Neural progenitor cell (in vitro differentiated cells): ENCODE results near the gene BCAS4. TPM values are rescaled to one million over a fixed set of nuclear protein-coding genes. Genes with fewer than 3 reads are reported as not detected.

Experiments
- DNase-seq: peaks from one replicate; pipeline ENCODE4 v3.0.0-alpha.2; 2016; ENCODE audit warnings: low spot score
- H2AFZ ChIP-seq: fragments of 200-600 bp; sonication (generic); replicated peaks from 2 replicates; pipeline ENCODE4 v1.6.1; 2016; ENCODE audit warnings: antibody characterized with exemption
- H3F3A ChIP-seq: fragments of 200-600 bp; sonication (generic); 2 replicates; pipeline ENCODE4 v1.6.1; 2016; ENCODE audit warnings: antibody characterized with exemption, low read depth
- H3K27ac ChIP-seq: fragments of 200-600 bp; sonication (generic); 2 replicates; pipeline ENCODE4 v1.5.1; 2016; ENCODE audit warnings: mild to moderate bottlenecking
- H3K27me3 ChIP-seq: fragments of 200-600 bp; sonication (generic); 2 replicates; pipeline ENCODE4 v1.6.1; 2016; ENCODE audit warnings: mild to moderate bottlenecking, moderate library complexity
- H3K36me3 ChIP-seq: fragments of 200-600 bp; sonication (generic); 2 replicates; pipeline ENCODE4 v1.5.1; 2016
- H3K4me1 ChIP-seq: fragments of 200-600 bp; sonication (generic); 2 replicates; pipeline ENCODE4 v1.6.1; 2016; ENCODE audit warnings: mixed run types
- H3K4me2 ChIP-seq: fragments of 200-600 bp; sonication (generic); 2 replicates; pipeline ENCODE4 v1.6.1; 2016
- H3K4me3 ChIP-seq: fragments of 200-600 bp; sonication (generic); 2 replicates; pipeline ENCODE4 v1.5.1; 2016
- H3K79me2 ChIP-seq: fragments of 200-600 bp; sonication (generic); 2 replicates; pipeline ENCODE4 v1.6.1; 2016; ENCODE audit warnings: low read depth
- H3K9ac ChIP-seq: fragments of 200-600 bp; sonication (generic); 2 replicates; pipeline ENCODE4 v1.6.1; 2016
- H3K9me3 ChIP-seq: fragments of 200-600 bp; sonication (generic); 2 replicates; pipeline ENCODE4 v1.5.1; 2016; ENCODE audit warnings: low read depth
- H4K20me1 ChIP-seq: fragments of 200-600 bp; sonication (generic); 2 replicates; pipeline ENCODE4 v1.6.1; 2016; ENCODE audit warnings: low read depth
- H3K27ac Mint-ChIP-seq: 3 replicates; pipeline ENCODE4 v1.8.0; 2021; ENCODE audit warnings: mixed read lengths
- H3K27me3 Mint-ChIP-seq: 2 replicates; pipeline ENCODE4 v1.8.0; 2022; ENCODE audit warnings: low read depth, mild to moderate bottlenecking, inconsistent platforms, moderate library complexity, mixed read lengths; ENCODE audit not compliant: insufficient read depth
- H3K36me3 Mint-ChIP-seq: 3 replicates; pipeline ENCODE4 v1.8.0; 2021; ENCODE audit warnings: mixed read lengths
- H3K4me1 Mint-ChIP-seq: 3 replicates; pipeline ENCODE4 v1.8.0; 2021; ENCODE audit warnings: mixed read lengths
- H3K4me3 Mint-ChIP-seq: 3 replicates; pipeline ENCODE4 v1.8.0; 2021; ENCODE audit warnings: mild to moderate bottlenecking, moderate library complexity, mixed read lengths
- H3K9me3 Mint-ChIP-seq: 3 replicates; pipeline ENCODE4 v1.8.0; 2020; ENCODE audit warnings: mixed read lengths
- EZH2 ChIP-seq: fragments of 200-600 bp; sonication (generic); IDR thresholded peaks from 2 replicates; pipeline ENCODE4 v1.6.1; 2017; ENCODE audit warnings: antibody characterized with exemption, mild to moderate bottlenecking, moderate library complexity
- EZH2phosphoT487 ChIP-seq: fragments of 200-600 bp; sonication (generic); IDR thresholded peaks from 2 replicates; pipeline ENCODE4 v1.6.1; 2017; ENCODE audit warnings: antibody characterized with exemption
- total RNA-seq: library from RNA; depleted of rRNA; stranded (reverse); fragments of >200 nt; gene quantifications from 2 replicates; pipeline ENCODE4 v1.2.3, GENCODE V29; 2015; ENCODE audit warnings: low replicate concordance
- TF ChIP-seq, protein P1 (sequence below): fragments of 200-600 bp; sonication (generic); IDR thresholded peaks from 2 replicates; pipeline ENCODE4 v1.5.1; 2017; ENCODE audit warnings: antibody characterized with exemption, mild to moderate bottlenecking

Gene BCAS4
- total RNA-seq, 1 donor from 2014 or later: 15.3 TPM

DNA sequence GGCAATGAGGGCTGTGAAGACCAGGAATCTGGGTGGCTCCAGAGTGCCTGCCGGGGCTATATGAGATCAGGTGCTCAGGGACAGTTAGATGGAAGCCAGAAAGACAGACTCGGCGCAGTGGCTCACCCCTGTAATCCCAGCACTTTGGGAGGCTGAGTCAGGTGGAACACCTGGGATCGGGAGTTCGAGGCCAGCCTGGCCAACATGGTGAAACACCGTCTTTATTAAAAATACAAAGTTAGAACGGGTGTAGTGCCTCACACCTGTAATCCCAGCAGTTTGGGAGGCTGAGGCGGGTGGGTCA, 43.4 kb downstream of the BCAS4 start:
- no peaks in the 10 kb centered on the region for H3K79me2 ChIP-seq
- TF ChIP-seq EZH2 (no peak), EZH2phosphoT487 (no peak)
- TF ChIP-seq, protein P1, sequence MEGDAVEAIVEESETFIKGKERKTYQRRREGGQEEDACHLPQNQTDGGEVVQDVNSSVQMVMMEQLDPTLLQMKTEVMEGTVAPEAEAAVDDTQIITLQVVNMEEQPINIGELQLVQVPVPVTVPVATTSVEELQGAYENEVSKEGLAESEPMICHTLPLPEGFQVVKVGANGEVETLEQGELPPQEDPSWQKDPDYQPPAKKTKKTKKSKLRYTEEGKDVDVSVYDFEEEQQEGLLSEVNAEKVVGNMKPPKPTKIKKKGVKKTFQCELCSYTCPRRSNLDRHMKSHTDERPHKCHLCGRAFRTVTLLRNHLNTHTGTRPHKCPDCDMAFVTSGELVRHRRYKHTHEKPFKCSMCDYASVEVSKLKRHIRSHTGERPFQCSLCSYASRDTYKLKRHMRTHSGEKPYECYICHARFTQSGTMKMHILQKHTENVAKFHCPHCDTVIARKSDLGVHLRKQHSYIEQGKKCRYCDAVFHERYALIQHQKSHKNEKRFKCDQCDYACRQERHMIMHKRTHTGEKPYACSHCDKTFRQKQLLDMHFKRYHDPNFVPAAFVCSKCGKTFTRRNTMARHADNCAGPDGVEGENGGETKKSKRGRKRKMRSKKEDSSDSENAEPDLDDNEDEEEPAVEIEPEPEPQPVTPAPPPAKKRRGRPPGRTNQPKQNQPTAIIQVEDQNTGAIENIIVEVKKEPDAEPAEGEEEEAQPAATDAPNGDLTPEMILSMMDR: no peak
- Mint-ChIP-seq H3K4me1 (peaks cover 3% of the 10 kb centered on the region), H3K27ac (peak overlapping the region; percentile 83), H3K4me3 (no peak overlapping the region), H3K36me3 (no peaks in the 10 kb centered on the region), H3K27me3 (no peaks in the 10 kb centered on the region), H3K9me3 (no peaks in the 10 kb centered on the region)
- no peak overlapping the region for H3K9ac ChIP-seq
- H3K4me3 ChIP-seq: no peak overlapping the region
- no peaks in the 10 kb centered on the region for H3K27me3 ChIP-seq
- no peaks in the 10 kb centered on the region for H3K4me1 ChIP-seq
- H3K4me2 ChIP-seq: no peak overlapping the region
- H3K27ac ChIP-seq: no peak overlapping the region
- no peaks in the 10 kb centered on the region for H3K36me3 ChIP-seq
- no peaks in the 10 kb centered on the region for H4K20me1 ChIP-seq
- H2AFZ ChIP-seq: no peak overlapping the region
- H3F3A ChIP-seq: no peaks in the 10 kb centered on the region
- no peak for DNase-seq
- H3K9me3 ChIP-seq: no peaks in the 10 kb centered on the region

DNA sequence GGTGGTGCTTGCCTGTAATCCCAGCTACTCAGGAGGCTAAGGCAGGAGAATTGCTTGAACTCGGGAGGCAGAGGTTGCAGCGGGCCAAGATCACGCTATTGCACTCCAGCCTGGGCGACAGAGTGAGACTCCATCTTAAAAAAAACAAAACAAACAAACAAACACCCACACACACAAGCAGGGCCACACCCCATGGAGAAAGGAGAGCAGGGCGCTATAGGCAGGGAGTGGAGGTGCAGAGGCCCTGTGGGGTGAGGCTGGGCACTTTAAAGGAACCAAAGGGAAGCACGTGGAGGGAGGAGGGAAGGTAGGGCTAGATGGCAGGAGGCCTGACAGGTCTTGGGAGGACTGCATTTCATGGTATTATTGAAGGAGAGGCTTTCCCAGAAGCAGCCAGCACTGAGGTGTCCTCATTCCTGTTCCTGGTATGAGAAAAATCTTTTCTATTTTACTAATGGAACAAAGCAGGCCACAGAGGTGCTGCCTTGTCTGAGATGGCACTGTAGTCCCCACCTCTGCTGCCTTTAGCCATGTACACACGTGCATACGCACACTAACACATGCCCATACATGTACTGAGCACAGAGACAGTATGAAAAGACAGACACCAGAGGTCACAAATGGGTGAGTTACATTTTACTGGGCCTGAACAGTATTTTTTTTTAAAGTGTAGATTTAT, 44.0 kb downstream of the BCAS4 start:
- no peaks in the 10 kb centered on the region for H3K36me3 ChIP-seq
- H3K27ac ChIP-seq: no peak overlapping the region
- no peaks in the 10 kb centered on the region for H3K27me3 Mint-ChIP-seq
- H3K9me3 Mint-ChIP-seq: no peaks in the 10 kb centered on the region
- H3K4me2 ChIP-seq: no peak overlapping the region
- no peak for TF ChIP-seq EZH2
- H3F3A ChIP-seq: no peaks in the 10 kb centered on the region
- no peak for DNase-seq
- H3K36me3 Mint-ChIP-seq: no peaks in the 10 kb centered on the region
- H3K27ac Mint-ChIP-seq: no peak overlapping the region
- H4K20me1 ChIP-seq: no peaks in the 10 kb centered on the region
- no peak overlapping the region for H3K4me3 ChIP-seq
- no peak overlapping the region for H3K4me3 Mint-ChIP-seq
- H2AFZ ChIP-seq: no peak overlapping the region
- no peak overlapping the region for H3K9ac ChIP-seq
- H3K79me2 ChIP-seq: no peaks in the 10 kb centered on the region
- no peaks in the 10 kb centered on the region for H3K9me3 ChIP-seq
- no peaks in the 10 kb centered on the region for H3K27me3 ChIP-seq
- peaks cover 3% of the 10 kb centered on the region for H3K4me1 Mint-ChIP-seq
- H3K4me1 ChIP-seq: no peaks in the 10 kb centered on the region

DNA sequence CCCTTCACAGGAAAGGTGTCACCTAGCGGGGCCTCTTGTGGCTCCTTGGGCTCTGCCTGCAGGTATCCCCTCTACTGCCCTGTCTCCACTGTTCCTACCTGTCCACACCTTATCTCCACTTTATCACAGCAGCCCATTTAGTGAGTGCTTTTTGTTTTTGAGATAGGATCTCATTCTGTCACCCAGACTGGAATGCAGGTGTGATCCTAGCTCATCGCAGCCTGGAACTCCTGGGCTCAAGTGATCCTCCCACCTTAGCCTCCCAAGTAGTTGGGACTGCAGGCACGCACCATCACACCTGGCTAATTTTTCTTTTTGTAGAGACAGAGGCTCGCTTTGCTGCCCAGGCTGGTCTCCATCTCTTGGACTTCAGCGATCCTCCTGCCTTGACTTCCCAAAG, 48.0 kb downstream of the BCAS4 start:
- Mint-ChIP-seq H3K27me3 (no peaks in the 10 kb centered on the region), H3K9me3 (no peaks in the 10 kb centered on the region), H3K27ac (no peak overlapping the region), H3K4me3 (no peak overlapping the region), H3K36me3 (no peaks in the 10 kb centered on the region), H3K4me1 (peaks cover 4% of the 10 kb centered on the region)
- H3K4me2 ChIP-seq: no peak overlapping the region
- TF ChIP-seq EZH2 (no peak), EZH2phosphoT487 (no peak)
- TF ChIP-seq, protein P1: no peak
- no peak overlapping the region for H3K9ac ChIP-seq
- no peaks in the 10 kb centered on the region for H3F3A ChIP-seq
- no peaks in the 10 kb centered on the region for H3K27me3 ChIP-seq
- H3K36me3 ChIP-seq: no peaks in the 10 kb centered on the region
- no peak overlapping the region for H3K27ac ChIP-seq
- no peak for DNase-seq
- H3K4me3 ChIP-seq: no peak overlapping the region
- no peaks in the 10 kb centered on the region for H3K9me3 ChIP-seq
- H3K4me1 ChIP-seq: no peaks in the 10 kb centered on the region
- H4K20me1 ChIP-seq: peaks cover under 1% of the 10 kb centered on the region
- H3K79me2 ChIP-seq: no peaks in the 10 kb centered on the region
- no peak overlapping the region for H2AFZ ChIP-seq

GRCh38 chr20:50843331-50844276, 48.7 kb downstream of the BCAS4 start:
- no peak overlapping the region for H3K27ac ChIP-seq
- no peaks in the 10 kb centered on the region for H3F3A ChIP-seq
- Mint-ChIP-seq H3K9me3 (no peaks in the 10 kb centered on the region), H3K36me3 (no peaks in the 10 kb centered on the region), H3K4me3 (no peak overlapping the region), H3K27me3 (peaks cover 3% of the 10 kb centered on the region), H3K27ac (peak overlapping the region; percentile 72), H3K4me1 (peaks cover 9% of the 10 kb centered on the region)
- no peaks in the 10 kb centered on the region for H3K79me2 ChIP-seq
- no peaks in the 10 kb centered on the region for H3K9me3 ChIP-seq
- no peaks in the 10 kb centered on the region for H3K36me3 ChIP-seq
- no peak for DNase-seq
- peaks cover 4% of the 10 kb centered on the region for H3K4me1 ChIP-seq
- no peak overlapping the region for H3K4me2 ChIP-seq
- no peaks in the 10 kb centered on the region for H3K27me3 ChIP-seq
- TF ChIP-seq EZH2: no peak
- no peak for TF ChIP-seq EZH2phosphoT487
- TF ChIP-seq, protein P1: no peak
- H3K4me3 ChIP-seq: no peak overlapping the region
- H2AFZ ChIP-seq: no peak overlapping the region
- H3K9ac ChIP-seq: no peak overlapping the region
- H4K20me1 ChIP-seq: peaks cover 3% of the 10 kb centered on the region
